K562 (cell line): ENCODE results near the gene CCDC138.

Experiments used
- CEBPZ ChIP-seq: fragments of 150-350 bp; IDR thresholded peaks from 2 replicates; pipeline ENCODE4 v1.6.1; 2014; ENCODE audit warnings: low read depth, mild to moderate bottlenecking, low read length, borderline replicate concordance
- RB1 ChIP-seq: fragments of 450-650 bp; IDR thresholded peaks from 2 replicates; pipeline ENCODE4 v1.6.1; 2017; ENCODE audit warnings: low read depth, mild to moderate bottlenecking
- RCOR1 ChIP-seq, 2 experiments: IDR thresholded peaks; 2 replicates each; pipeline ENCODE4 v1.6.1; 2012; ENCODE audit warnings: low read depth in 2 of 2, low read length in 2 of 2, borderline replicate concordance in 1 of 2, improper control_type of control experiment in 1 of 2
- ZFX ChIP-seq: sonication (generic); formaldehyde crosslinking; IDR thresholded peaks from 2 replicates; pipeline ENCODE4 v1.8.0; 2022; ENCODE audit warnings: mild to moderate bottlenecking, missing genetic modification reagents, moderate library complexity
- ZSCAN32 ChIP-seq: fragments of 450-650 bp; formaldehyde crosslinking; IDR thresholded peaks from 2 replicates; pipeline ENCODE4 v1.4.0; 2020; ENCODE audit warnings: mild to moderate bottlenecking, moderate library complexity

GRCh38 chr2:108905176-108905575, 118.6 kb downstream of the CCDC138 start:
- no peak for TF ChIP-seq ZFX (CRISPR knock-in tag)
- no peak for TF ChIP-seq RCOR1 (IDR thresholded peaks at IDR 0.05; ENCODE audit: borderline replicate concordance in 1 of 2, low read depth in 2 of 2, low read length in 2 of 2)
- TF ChIP-seq ZSCAN32: no peak
- TF ChIP-seq RB1: no peak
- no peak for TF ChIP-seq CEBPZ
